WTC11 (cell line): Measurements from ENCODE around the gene NGRN.

Experiments
- ESRRA ChIP-seq: sonication (generic); formaldehyde crosslinking; IDR thresholded peaks from 2 replicates; pipeline ENCODE4 v1.8.1; 2022; ENCODE audit warnings: mild to moderate bottlenecking, missing genetic modification reagents, borderline replicate concordance
- ETV6 ChIP-seq: sonication (generic); formaldehyde crosslinking; IDR thresholded peaks from 2 replicates; pipeline ENCODE4 v1.8.1; 2022; ENCODE audit warnings: mild to moderate bottlenecking, missing genetic modification reagents
- SP1 ChIP-seq: sonication (generic); formaldehyde crosslinking; conservative IDR thresholded peaks from 2 replicates; pipeline ENCODE4 v1.8.1; 2022; ENCODE audit warnings: missing genetic modification reagents
- TF ChIP-seq, protein P1 (sequence below): fragments of 200-600 bp; IDR thresholded peaks from 2 replicates; pipeline ENCODE4 v1.8.0; 2022; ENCODE audit warnings: antibody characterized with exemption
- TF ChIP-seq, protein P2 (sequence below): sonication (generic); formaldehyde crosslinking; IDR thresholded peaks from 2 replicates; pipeline ENCODE4 v1.8.1; 2022; ENCODE audit warnings: mild to moderate bottlenecking, moderate library complexity, missing genetic modification reagents
- TF ChIP-seq, protein P3 (sequence below): fragments of 250-450 bp; sonication (Bioruptor Pico); IDR thresholded peaks from 2 replicates; pipeline ENCODE4 v2.1.2; 2022; ENCODE audit warnings: mild to moderate bottlenecking, moderate library complexity
- TF ChIP-seq, protein P4 (sequence below): sonication (generic); formaldehyde crosslinking; IDR thresholded peaks from 2 replicates; pipeline ENCODE4 v1.8.1; 2023; ENCODE audit warnings: mild to moderate bottlenecking, missing genetic modification reagents
- TF ChIP-seq, protein P5 (sequence below): sonication (generic); formaldehyde crosslinking; IDR thresholded peaks from 2 replicates; pipeline ENCODE4 v1.8.0; 2022; ENCODE audit warnings: mild to moderate bottlenecking, missing genetic modification reagents

DNA sequence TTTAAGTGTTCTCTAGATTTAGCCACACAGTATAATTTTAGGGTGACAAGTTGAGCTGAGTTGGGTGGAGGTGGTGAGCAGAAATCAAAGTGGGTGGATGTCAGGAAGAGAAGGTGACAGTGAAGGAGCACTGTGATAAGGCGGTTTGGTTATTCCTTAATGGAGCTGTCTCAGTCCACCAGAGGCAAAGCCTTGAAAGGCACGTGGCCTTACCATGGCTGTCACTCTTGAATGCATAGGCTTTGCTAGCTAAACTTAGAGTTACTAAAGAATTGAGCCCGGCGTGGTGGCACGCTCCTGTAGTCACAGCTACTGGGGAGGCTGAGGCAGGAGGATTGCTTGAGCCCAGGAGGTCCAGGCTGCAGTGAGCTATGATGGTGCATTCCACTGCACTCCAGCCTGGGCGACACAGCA, 16.7 kb upstream of the NGRN start:
- TF ChIP-seq, protein P1, sequence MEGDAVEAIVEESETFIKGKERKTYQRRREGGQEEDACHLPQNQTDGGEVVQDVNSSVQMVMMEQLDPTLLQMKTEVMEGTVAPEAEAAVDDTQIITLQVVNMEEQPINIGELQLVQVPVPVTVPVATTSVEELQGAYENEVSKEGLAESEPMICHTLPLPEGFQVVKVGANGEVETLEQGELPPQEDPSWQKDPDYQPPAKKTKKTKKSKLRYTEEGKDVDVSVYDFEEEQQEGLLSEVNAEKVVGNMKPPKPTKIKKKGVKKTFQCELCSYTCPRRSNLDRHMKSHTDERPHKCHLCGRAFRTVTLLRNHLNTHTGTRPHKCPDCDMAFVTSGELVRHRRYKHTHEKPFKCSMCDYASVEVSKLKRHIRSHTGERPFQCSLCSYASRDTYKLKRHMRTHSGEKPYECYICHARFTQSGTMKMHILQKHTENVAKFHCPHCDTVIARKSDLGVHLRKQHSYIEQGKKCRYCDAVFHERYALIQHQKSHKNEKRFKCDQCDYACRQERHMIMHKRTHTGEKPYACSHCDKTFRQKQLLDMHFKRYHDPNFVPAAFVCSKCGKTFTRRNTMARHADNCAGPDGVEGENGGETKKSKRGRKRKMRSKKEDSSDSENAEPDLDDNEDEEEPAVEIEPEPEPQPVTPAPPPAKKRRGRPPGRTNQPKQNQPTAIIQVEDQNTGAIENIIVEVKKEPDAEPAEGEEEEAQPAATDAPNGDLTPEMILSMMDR: no peak
- TF ChIP-seq, protein P2, sequence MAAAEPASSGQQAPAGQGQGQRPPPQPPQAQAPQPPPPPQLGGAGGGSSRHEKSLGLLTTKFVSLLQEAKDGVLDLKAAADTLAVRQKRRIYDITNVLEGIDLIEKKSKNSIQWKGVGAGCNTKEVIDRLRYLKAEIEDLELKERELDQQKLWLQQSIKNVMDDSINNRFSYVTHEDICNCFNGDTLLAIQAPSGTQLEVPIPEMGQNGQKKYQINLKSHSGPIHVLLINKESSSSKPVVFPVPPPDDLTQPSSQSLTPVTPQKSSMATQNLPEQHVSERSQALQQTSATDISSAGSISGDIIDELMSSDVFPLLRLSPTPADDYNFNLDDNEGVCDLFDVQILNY: no peak
- TF ChIP-seq ESRRA (CRISPR knock-in tag) (no peak), SP1 (CRISPR knock-in tag) (no peak), ETV6 (CRISPR knock-in tag) (no peak; the same call in 1 of the 2 replicates)
- TF ChIP-seq, protein P3, sequence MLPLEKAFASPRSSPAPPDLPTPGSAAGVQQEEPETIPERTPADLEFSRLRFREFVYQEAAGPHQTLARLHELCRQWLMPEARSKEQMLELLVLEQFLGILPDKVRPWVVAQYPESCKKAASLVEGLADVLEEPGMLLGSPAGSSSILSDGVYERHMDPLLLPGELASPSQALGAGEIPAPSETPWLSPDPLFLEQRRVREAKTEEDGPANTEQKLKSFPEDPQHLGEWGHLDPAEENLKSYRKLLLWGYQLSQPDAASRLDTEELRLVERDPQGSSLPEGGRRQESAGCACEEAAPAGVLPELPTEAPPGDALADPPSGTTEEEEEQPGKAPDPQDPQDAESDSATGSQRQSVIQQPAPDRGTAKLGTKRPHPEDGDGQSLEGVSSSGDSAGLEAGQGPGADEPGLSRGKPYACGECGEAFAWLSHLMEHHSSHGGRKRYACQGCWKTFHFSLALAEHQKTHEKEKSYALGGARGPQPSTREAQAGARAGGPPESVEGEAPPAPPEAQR (CRISPR knock-in tag): no peak
- TF ChIP-seq, protein P4, sequence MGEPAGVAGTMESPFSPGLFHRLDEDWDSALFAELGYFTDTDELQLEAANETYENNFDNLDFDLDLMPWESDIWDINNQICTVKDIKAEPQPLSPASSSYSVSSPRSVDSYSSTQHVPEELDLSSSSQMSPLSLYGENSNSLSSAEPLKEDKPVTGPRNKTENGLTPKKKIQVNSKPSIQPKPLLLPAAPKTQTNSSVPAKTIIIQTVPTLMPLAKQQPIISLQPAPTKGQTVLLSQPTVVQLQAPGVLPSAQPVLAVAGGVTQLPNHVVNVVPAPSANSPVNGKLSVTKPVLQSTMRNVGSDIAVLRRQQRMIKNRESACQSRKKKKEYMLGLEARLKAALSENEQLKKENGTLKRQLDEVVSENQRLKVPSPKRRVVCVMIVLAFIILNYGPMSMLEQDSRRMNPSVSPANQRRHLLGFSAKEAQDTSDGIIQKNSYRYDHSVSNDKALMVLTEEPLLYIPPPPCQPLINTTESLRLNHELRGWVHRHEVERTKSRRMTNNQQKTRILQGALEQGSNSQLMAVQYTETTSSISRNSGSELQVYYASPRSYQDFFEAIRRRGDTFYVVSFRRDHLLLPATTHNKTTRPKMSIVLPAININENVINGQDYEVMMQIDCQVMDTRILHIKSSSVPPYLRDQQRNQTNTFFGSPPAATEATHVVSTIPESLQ (CRISPR knock-in tag): no peak
- TF ChIP-seq, protein P5, sequence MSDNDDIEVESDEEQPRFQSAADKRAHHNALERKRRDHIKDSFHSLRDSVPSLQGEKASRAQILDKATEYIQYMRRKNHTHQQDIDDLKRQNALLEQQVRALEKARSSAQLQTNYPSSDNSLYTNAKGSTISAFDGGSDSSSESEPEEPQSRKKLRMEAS (CRISPR knock-in tag): no peak
